ENCODE data around the gene MYL1. TPM values are rescaled to one million over a fixed set of nuclear protein-coding genes. Genes with fewer than 3 reads are reported as not detected.

MYL1 gene
- total RNA-seq, result 1 to 10 TPM in 1 of 4 donors, under 1 TPM in 1, not detected in 2; 0.64 to 3.4 TPM

DNA sequence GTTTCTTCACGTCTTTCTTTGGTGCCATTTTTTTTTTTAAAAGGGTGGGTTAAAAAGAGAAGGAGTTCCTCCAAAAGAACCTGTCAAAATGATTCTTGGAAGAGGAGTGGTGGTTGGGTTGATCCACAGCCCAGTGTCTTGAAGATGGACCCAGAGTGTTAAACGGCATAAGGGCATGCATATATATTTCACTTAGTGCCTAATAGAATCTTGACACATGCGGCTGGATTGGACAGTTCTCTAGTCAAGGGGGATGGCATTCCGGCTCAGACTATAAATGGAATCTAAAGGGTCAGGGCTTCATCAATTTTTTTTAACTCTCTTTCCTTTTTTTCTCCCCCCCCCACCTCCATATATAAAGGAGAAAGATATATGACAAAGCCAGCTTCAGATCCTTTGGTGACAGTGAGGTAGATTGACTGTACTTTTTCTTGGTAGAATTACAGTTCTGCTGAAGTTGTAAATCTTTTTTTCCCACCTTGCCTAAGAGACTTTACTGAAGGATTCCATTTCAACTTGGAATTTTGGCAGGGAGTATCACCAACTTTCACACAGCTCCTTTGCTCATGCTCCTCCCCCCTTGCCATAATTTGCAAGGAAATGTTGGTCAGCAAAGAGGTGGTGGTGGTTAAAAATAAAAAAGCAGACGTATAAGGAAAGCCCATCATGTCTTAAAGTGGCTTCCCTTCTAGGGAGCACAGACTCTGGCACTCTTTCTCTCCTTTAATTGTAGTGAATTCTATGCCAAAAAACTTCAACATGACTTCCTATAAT lies at the start of gene MYL1:
Gene MYL1 (minus strand): TSS at position 160 of the 774 bp plus-strand sequence. CDS start 132 bp downstream, at position 28.
- H3K9me3 ChIP-seq, result no peaks in the 10 kb centered on the region

DNA sequence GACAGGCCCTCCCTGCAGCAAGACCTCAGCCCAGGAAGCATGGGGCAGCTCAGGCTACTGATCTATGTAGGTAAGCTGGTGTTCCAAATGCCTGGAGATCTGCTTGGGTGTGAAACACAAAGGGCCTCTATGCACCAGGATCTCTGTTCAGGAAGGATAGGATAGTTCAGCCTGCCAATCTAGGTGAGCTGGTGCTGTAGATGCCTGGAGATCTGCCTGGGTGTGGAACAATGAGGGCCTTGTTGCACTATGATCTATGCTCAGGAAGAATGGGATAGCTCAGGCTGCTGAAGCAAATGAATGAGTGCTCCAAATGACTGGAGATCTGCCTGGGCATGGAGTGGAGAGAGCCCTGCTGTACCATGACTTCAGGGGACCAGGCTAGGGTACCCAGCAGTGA lies 48.9 kb upstream of the MYL1 start:
- in situ Hi-C loops (cut with MboI; ENCODE audit: low pct_ligation_motif_present in 1 of 4, low pct_unique_long_range_greater_than_20kb in 1 of 4, low sequenced_read_pairs in 3 of 4), result no loop called here

More for the DNA sequence above, at the start of gene MYL1:
- no peak for DNase-seq
- WGBS, 2 donors (ENCODE audit: low coverage in 1 of 2), result 71 to 77% methylated on average over 5 of the region's 5 CpGs
- intact Hi-C loops (cut with DNase I; ENCODE audit: low total_unique reads), result no loop called here
- TF ChIP-seq EP300 (IDR thresholded peaks at IDR 0.05; ENCODE audit: low read depth), result no peak
- no peak for TF ChIP-seq POLR2AphosphoS5 (IDR thresholded peaks at IDR 0.05)
- TF ChIP-seq POLR2A (IDR thresholded peaks at IDR 0.05), result no peak
- TF ChIP-seq, protein P1, sequence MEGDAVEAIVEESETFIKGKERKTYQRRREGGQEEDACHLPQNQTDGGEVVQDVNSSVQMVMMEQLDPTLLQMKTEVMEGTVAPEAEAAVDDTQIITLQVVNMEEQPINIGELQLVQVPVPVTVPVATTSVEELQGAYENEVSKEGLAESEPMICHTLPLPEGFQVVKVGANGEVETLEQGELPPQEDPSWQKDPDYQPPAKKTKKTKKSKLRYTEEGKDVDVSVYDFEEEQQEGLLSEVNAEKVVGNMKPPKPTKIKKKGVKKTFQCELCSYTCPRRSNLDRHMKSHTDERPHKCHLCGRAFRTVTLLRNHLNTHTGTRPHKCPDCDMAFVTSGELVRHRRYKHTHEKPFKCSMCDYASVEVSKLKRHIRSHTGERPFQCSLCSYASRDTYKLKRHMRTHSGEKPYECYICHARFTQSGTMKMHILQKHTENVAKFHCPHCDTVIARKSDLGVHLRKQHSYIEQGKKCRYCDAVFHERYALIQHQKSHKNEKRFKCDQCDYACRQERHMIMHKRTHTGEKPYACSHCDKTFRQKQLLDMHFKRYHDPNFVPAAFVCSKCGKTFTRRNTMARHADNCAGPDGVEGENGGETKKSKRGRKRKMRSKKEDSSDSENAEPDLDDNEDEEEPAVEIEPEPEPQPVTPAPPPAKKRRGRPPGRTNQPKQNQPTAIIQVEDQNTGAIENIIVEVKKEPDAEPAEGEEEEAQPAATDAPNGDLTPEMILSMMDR (IDR thresholded peaks at IDR 0.05), result no peak
- H3K4me3 ChIP-seq, result no peak within 1 kb of the TSS
- no peaks in the 10 kb centered on the region for H3K27me3 ChIP-seq
- no peaks in the 10 kb centered on the region for H3K4me1 ChIP-seq
- no peaks in the 10 kb centered on the region for H3K36me3 ChIP-seq
- no peak within 1 kb of the TSS for H3K27ac ChIP-seq
- in situ Hi-C loops (cut with MboI; ENCODE audit: low pct_ligation_motif_present in 1 of 4, low pct_unique_long_range_greater_than_20kb in 1 of 4, low sequenced_read_pairs in 3 of 4), result no loop called here

DNA sequence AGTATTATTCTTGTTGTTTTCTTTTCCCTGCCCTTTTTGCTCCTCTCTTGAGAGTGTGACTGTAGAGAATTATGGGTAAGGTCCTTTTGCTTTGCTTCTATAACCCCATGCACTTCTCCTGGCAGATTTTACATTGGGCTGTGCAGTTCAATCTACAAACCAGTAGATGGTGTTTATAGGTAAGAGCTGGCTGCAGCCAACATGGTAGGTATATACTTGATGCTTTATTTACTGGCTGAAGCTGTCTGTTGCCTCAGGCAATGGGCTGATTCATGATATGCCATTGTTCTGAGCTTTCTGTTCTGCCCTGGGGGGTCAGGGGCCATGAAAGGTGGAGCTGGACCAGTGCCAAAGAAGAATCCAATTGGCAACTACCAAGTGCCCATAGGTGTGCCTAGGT lies 48.3 kb upstream of the MYL1 start:
- Histone ChIP-seq H3K27ac (no peak overlapping the region), H3K27me3 (no peaks in the 10 kb centered on the region), H3K9me3 (no peaks in the 10 kb centered on the region), H3K4me3 (no peak overlapping the region), H3K36me3 (no peaks in the 10 kb centered on the region), H3K4me1 (no peaks in the 10 kb centered on the region)
- no peak for TF ChIP-seq POLR2A (IDR thresholded peaks at IDR 0.05)
- no peak for TF ChIP-seq POLR2AphosphoS5 (IDR thresholded peaks at IDR 0.05)
- TF ChIP-seq, protein P1 (IDR thresholded peaks at IDR 0.05), result no peak
- no peak for TF ChIP-seq EP300 (IDR thresholded peaks at IDR 0.05; ENCODE audit: low read depth)
- DNase-seq, result no peak
- in situ Hi-C loops (cut with MboI; ENCODE audit: low pct_ligation_motif_present in 1 of 4, low pct_unique_long_range_greater_than_20kb in 1 of 4, low sequenced_read_pairs in 3 of 4) (no loop called here), intact Hi-C loops (cut with DNase I; ENCODE audit: low total_unique reads) (no loop called here)

More for the DNA sequence above, 48.9 kb upstream of the MYL1 start:
- DNase-seq, result no peak
- no peak overlapping the region for H3K4me3 ChIP-seq
- TF ChIP-seq POLR2A (IDR thresholded peaks at IDR 0.05), result no peak
- TF ChIP-seq, protein P1 (IDR thresholded peaks at IDR 0.05), result no peak
- TF ChIP-seq EP300 (IDR thresholded peaks at IDR 0.05; ENCODE audit: low read depth), result no peak
- TF ChIP-seq POLR2AphosphoS5 (IDR thresholded peaks at IDR 0.05), result no peak
- H3K9me3 ChIP-seq, result no peaks in the 10 kb centered on the region
- no peaks in the 10 kb centered on the region for H3K27me3 ChIP-seq
- no peaks in the 10 kb centered on the region for H3K4me1 ChIP-seq
- no peaks in the 10 kb centered on the region for H3K36me3 ChIP-seq
- no peak overlapping the region for H3K27ac ChIP-seq
- intact Hi-C loops (cut with DNase I; ENCODE audit: low total_unique reads), result no loop called here

DNA sequence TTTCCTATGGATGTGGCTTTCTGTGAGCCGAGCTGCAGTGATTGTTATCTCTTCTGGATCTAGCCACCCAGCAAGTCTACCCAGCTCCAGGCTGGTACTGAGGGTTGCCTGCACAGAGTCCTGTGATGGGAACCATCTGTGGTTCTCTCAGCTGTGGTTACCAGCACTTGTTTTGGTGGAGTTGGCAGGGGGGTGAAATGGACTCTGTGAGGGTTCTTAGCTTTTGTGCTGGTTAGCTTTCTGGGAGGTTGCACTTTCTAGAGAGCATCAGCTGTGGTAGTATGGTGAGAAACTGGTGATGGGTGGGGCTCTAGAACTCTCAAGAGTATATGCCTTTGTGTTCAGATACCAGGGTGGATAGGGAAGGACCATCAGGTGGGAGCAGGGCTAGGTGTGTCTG lies 45.4 kb upstream of the MYL1 start:
- no peaks in the 10 kb centered on the region for H3K4me1 ChIP-seq
- WGBS, 2 donors (ENCODE audit: low coverage in 1 of 2), result 73% methylated on average over 1 of the region's 1 CpG; no CpG with 5 or more reads in 1 of the 2 donors
- in situ Hi-C loops (cut with MboI; ENCODE audit: low pct_ligation_motif_present in 1 of 4, low pct_unique_long_range_greater_than_20kb in 1 of 4, low sequenced_read_pairs in 3 of 4) (no loop called here), intact Hi-C loops (cut with DNase I; ENCODE audit: low total_unique reads) (no loop called here)
- H3K9me3 ChIP-seq, result no peaks in the 10 kb centered on the region
- no peaks in the 10 kb centered on the region for H3K36me3 ChIP-seq
- H3K4me3 ChIP-seq, result no peak overlapping the region
- no peak for DNase-seq
- no peak for TF ChIP-seq EP300 (IDR thresholded peaks at IDR 0.05; ENCODE audit: low read depth)
- no peak for TF ChIP-seq POLR2A (IDR thresholded peaks at IDR 0.05)
- TF ChIP-seq POLR2AphosphoS5 (IDR thresholded peaks at IDR 0.05), result no peak
- TF ChIP-seq, protein P1 (IDR thresholded peaks at IDR 0.05), result no peak
- no peaks in the 10 kb centered on the region for H3K27me3 ChIP-seq
- H3K27ac ChIP-seq, result no peak overlapping the region

All from transverse colon (tissue), 4 donors.